Central memory CD4-positive, alpha-beta T cell (primary cell): ENCODE measurements around the gene C19orf25.

ENCODE experiments used
- DNase-seq: peaks from one replicate; pipeline ENCODE4 v3.0.0; 2022

Gene C19orf25

GRCh38 chr19:1465191-1466016, 13.6 kb downstream of the C19orf25 start:
- no peak for DNase-seq

- DNase-seq, result no peak
These were observed 17.2 kb downstream of the C19orf25 start for GRCh38 chr19:1461862-1462261.

- DNase-seq, result no peak
These were observed 18.7 kb downstream of the C19orf25 start for GRCh38 chr19:1460033-1460995.

DNA sequence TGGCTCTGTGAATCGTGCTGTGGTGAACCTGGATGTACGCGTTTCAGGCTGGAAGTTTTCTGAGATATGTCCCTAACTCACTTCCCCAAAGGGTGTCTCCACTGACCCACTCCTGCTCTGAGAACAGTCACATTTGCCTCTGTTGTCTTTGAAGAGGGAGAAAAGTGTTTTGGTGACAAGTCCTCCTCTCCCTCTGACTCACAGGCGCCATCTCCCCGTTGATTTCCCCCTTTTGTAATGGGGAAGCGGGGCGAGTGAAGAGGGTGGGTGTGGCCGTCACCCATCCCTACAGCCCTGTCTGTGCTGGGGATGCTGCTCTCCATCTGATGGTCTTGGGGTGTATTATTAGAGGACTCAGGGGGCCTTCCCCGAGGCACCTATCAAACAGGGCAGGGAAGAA, 19.5 kb downstream of the C19orf25 start:
- no peak for DNase-seq

- no peak for DNase-seq
These were observed 21.1 kb downstream of the C19orf25 start for GRCh38 chr19:1457892-1458291.

- no peak for DNase-seq
These were observed 21.8 kb downstream of the C19orf25 start for GRCh38 chr19:1457031-1457739.

DNA sequence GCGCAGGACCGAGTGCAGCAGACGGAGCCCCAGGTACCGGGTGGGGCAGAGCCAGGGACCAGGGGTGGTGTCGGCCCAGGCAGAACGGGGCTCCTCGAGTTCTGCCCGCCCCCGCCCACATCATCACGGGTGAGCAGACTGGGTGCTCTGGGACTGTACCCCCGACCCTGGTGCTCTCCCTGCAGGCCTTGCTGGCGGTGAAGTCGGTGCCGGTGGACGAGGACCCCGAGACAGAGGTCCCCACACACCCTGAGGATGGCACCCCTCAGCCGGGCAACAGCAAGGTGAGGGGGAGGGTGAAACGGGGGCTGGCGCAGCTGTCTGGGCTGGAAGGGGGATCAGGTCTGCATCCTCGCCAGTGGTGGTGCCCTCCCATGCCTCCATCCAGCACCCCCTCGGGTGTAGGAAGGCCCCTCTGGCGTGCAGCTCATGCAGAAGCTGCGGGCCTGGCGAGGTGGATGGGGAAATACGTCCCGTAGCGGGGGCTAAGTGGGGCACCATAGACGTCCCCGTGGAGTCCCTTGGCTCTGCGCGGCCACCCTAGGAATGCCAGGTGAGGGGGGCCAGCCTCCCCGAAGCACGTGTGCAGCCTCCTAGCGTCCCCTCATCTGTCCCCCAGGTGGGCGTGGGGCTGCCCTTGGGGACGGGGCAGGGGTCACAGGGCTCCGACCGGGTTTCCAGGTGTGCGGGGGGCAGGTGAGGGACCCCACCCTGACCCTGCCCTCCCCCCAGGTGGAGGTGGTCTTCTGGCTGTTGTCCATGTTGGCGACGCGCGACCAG, 22.7 kb downstream of the C19orf25 start:
- DNase-seq, result no peak

GRCh38 chr19:1455336-1456120, 23.5 kb downstream of the C19orf25 start:
- peak; percentile 47 for DNase-seq

DNA sequence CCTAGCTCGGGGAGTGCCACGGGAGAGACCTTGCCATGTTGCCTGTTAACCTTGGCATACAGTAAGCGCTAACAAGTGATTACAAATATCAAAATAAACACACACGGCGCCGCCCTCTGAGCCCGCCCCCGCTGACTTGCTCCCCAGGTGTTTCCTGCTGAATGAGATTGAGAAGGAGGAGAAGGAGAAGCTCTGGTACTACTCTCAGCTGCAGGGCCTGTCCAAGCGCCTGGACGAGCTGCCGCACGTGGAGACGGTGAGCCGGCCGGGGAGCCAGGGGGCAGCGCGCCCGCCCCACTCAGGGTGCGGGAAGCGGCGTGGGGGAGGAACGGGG, 24.0 kb downstream of the C19orf25 start:
- DNase-seq, result no peak

- DNase-seq, result no peak
These were observed 25.3 kb downstream of the C19orf25 start for GRCh38 chr19:1453525-1454364.

DNA sequence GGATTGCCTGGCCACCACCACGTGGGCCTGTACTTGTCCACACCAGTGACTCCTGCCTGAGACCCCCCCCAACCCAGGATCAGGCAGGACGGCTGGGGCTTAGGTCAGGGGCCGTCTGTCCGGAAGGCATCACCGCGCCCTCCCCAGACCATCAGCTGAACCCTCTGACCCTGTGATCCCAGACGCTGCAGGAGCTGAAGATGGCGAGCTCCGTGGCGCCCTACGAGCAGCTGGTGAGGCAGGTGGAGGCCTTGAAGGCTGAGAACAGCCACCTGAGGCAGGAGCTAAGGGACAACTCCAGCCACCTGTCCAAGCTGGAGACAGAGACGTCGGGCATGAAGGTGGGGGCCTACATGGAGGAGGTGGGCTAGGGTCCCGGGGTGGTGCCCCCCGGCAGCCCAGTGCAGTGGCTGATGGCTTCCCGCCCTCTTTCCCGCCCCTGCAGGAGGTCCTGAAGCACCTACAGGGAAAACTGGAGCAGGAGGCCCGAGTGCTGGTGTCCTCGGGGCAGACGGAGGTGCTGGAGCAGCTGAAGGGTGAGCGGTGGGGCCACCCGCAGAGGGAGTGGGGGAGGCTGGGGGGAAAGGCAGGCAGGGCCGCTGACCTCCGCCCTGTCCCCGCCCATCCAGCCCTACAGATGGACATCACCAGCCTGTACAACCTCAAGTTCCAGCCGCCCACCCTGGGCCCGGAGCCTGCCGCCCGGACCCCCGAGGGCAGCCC, 26.1 kb downstream of the C19orf25 start:
- no peak for DNase-seq

DNA sequence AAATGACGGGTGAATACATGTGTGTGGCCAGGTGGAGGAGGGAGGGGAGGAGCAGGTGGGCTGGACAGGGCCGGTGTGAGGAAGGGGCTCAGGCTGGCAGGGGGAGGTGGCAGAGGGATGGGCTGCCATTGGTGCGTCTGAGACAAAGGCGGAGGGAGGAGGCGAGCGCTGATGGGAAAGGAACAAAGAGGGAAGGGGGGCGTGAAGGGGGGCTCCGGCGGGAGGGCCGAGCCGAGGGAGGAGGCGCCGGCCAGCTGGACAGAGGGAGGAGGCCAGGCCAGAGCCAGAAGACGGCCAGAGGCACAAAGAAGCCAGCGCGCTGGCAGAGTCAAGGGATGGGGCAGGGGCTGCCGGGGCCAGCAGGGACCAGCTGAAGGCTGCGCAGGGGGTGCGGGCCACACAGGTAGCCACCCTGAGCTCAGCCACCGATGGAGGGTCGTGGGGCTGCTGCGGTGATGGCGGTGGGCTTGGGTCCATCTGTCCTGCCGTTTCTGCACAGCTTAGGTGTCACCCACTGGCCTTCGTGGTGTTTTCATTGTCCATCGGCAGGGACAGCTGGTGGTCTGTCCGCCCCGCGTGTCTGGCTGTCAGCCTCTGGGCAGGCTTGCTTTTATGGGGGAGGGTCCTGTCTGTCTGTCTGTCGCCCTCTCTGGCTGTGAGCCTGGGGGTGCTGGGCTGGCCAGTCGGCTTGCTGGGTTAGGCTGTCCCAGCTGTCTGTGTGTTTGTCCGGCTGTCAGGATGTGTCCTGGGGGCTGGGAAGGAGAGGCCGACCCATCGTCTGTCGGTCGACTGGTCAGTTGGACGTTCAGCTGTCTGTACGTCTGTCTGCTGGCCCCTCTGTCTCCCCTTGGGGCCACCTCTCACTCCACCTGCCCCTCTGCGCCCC, 26.9 kb downstream of the C19orf25 start:
- DNase-seq, result no peak

DNA sequence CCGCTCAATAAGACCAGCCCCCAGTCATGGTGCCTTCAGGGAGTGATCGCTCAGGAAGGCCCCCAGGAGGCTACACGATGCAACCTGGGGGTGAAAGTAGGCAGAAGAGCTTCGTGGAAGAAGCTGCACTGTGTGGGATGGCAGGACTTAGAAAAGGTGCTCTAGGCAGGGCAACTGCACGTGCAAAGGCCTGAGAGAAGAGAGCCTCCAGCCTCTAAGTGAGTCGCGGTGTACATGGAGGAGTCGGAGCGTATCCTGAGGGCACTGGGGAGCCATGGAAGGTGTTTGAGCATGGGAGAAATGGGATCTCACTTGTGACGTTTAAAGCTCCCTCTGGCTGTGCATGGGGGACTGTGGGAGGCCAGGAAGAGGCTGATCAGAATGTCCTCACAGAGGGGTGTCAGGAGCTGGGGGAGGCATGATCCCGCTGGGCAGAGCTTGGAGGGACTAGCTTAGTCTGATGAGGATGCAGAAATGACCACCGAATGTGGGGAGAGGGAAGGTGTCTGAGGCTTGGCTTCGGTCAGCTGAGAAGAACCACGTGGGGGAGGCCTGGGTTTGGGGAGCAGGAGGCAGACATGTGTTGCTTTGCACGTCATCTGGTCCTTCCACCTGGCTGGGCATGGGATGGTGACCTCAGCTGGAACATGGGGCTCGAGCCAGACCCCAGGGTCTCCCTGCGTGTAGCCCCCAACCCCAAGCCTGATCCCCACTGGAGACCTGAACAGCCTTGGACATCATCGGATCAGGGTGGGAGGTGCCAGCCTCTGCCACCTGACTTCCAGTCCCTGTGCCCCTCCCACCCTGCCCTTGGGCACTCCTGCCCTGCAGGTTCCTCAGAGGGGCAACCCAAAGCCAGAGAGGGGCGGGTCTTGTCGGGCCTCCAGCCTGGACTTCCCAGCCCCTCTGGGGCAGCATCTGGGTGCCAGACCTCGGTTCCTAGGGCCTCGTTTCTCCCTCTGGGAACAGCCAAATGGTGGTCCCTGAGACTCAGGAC, 28.0 kb downstream of the C19orf25 start:
- DNase-seq, result no peak

DNA sequence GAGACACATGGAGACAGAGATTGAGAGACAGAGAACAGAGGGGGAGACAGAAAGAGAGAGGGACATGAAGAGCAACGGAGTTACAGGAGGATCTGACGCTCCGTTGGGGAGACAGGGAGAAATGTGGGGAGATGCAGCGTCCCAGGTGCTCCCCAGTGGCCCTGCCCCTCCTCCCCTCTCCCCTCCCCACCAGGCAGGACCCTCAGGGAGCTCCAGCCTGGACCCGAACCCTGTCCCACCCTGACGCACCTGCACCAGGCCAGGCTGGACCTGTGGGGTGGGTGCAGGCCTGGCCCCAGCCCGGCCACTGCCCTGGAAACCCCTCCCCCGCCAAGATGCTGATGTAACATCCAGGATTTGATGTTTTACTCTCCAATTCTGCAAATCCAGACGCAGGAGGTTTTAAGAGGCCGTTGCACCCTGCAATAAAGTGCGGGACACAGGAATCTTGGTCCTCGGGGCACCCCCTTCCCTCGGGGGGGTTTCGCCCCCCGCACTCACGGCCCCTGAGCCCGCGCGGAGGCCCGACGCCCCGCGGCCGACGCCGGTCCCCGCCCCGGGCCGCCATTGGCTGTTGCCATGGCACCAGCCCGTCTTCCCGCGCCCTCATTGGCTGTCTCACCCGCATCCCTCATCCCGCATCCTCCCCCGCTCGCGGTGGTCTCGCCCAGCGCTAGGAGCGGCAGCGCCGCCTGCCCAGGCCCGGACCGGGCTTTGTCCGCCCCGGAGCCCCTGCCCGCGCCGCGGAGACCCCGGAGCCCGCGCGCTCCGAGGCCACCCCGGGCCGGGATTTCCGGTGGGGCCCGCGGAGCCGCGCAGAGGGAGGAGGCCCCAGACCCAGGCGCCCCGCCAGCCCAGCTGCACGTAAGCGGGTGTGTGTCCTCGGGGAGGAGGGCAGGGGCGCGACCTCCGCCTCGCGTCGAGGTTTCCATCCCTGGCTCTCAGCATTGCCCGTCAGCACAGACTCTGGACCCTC, 29.3 kb downstream of the C19orf25 start, which contains the start of gene APC2:
Gene APC2, plus strand, starts transcription at position 655 of the 976 bp plus-strand sequence. CDS start 2,881 bp downstream, outside the sequence.
- no peak for DNase-seq

DNA sequence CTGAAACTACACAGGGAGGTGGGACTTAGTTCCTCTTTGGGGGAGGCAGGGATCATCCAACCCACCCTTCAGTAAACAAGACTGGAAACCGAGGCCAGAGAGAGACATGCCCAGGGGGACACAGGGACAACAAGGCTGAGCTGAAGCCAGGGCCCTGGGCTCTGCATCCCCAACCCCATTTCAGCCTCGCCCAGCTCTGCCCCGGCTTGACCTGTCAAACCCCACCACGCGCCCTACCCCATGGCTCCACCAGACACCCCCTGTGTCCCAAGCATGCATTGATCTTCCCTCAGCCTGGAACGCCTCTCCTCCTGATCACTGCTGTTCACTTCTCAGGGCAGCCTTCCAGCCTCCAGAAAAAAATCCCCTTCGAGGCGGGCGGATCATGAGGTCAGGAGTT, 31.1 kb downstream of the C19orf25 start:
- no peak for DNase-seq

- DNase-seq, result no peak
These were observed 31.5 kb downstream of the C19orf25 start for GRCh38 chr19:1447504-1447903.
